Posterior cingulate gyrus (tissue), 11 donors: ENCODE data around the gene ARF5.

Experiments
- DNase-seq, 10 donors: peaks; one replicate each; pipeline versions ENCODE4 v3.0.0 to v3.0.0-alpha.2; 2020 to 2021; ENCODE audit warnings: mixed read lengths in 3 of 10
- intact Hi-C: fragments of 100-400 bp; cut with DNase I; formaldehyde crosslinking; loops from one replicate; pipeline ENCODE4 v1.15.1; 2023

The ARF5 gene

GRCh38 chr7:127629268-127629854 lies 41.1 kb downstream of the ARF5 start:
- intact Hi-C loops = no loop called here

GRCh38 chr7:127632276-127632910 lies 44.2 kb downstream of the ARF5 start:
- DNase-seq = no peak
- intact Hi-C loops = no loop called here

More at GRCh38 chr7:127629268-127629854, 41.1 kb downstream of the ARF5 start:
- DNase-seq = no peak

GRCh38 chr7:127635659-127636285 lies 47.6 kb downstream of the ARF5 start:
- intact Hi-C loops = no loop called here
- no peak for DNase-seq

GRCh38 chr7:127638197-127638596 lies 50.0 kb downstream of the ARF5 start:
- no peak for DNase-seq
- intact Hi-C loops = no loop called here
